ENCODE data around the gene PGBD2. TPM values are rescaled to one million over a fixed set of nuclear protein-coding genes. Genes with fewer than 3 reads are reported as not detected.

Gene PGBD2
- total and polyA plus RNA-seq, 2 of the 4 experiments (the other 2 are of a cell fraction): 4.8 to 6.8 TPM

DNA sequence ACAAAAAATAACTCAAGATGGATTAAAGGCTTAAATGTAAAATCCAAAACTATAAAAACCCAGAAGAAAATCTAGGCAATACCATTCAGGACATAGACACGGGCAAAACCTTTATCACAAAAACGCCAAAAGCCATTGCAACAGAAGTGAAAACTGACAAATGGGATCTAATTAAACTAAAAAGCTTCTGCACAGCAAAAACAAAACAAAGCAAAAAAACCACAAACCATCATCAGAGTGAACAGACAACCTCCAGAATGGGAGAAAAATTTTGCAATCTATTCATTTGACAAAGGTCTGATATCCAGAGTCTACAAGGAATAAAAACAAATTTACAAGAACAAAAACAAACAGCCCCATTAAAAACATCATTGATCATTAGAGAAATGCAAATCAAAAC, 4.5 kb upstream of the PGBD2 start:
- H3K4me2 ChIP-seq (ENCODE audit: low read depth, low read length): no peak overlapping the region
- intact Hi-C loops (cut with micrococcal nuclease): no loop called here
- H3K4me3 ChIP-seq (ENCODE audit: insufficient read depth, low read depth, low read length): no peak overlapping the region
- POLR2A ChIA-PET (ENCODE audit: unreplicated experiment): no interaction called here
- no peaks in the 10 kb centered on the region for H4K20me1 ChIP-seq (ENCODE audit: insufficient read depth, low read length)
- H3K4ac ChIP-seq (ENCODE audit: low read depth, low read length): no peak overlapping the region
- H2BK20ac ChIP-seq (ENCODE audit: low read depth, low read length): no peak overlapping the region
- no peak overlapping the region for H3K14ac ChIP-seq (replicated peaks; ENCODE audit: low read depth, low read length)
- H3K9ac ChIP-seq (ENCODE audit: low read depth, low read length): no peak overlapping the region
- no peak overlapping the region for H2AK9ac ChIP-seq (replicated peaks; ENCODE audit: low read depth, low read length, poor library complexity)
- H3K23ac ChIP-seq (ENCODE audit: low read depth, low read length): no peak overlapping the region
- no peak overlapping the region for H3K56ac ChIP-seq (ENCODE audit: extremely low read depth, insufficient read depth, low read length)
- H3K4me1 ChIP-seq (ENCODE audit: control insufficient read depth, insufficient read depth, low read length): no peaks in the 10 kb centered on the region
- no peak overlapping the region for H2BK5ac ChIP-seq (ENCODE audit: low read depth, low read length, poor library complexity, severe bottlenecking)
- H4K8ac ChIP-seq (ENCODE audit: low read depth in 2 of 2, low read length in 2 of 2): no peak overlapping the region
- WGBS, 2 experiments (ENCODE audit: extremely low coverage in 2 of 2, insufficient read length in 1 of 2): 40% methylated on average over 1 of the region's 2 CpGs; no CpG with 5 or more reads in 1 of the 2 experiments
- no peak overlapping the region for H3K27ac ChIP-seq (ENCODE audit: insufficient read depth, low read length)
- no peak overlapping the region for H2AFZ ChIP-seq (replicated peaks; ENCODE audit: low read length, poor library complexity)
- H3K18ac ChIP-seq (ENCODE audit: low read depth, low read length): no peak overlapping the region
- ATAC-seq (ENCODE audit: low read depth) (no peak), DNase-seq (no peak)
- H3K9me3 ChIP-seq (ENCODE audit: control insufficient read depth, insufficient read depth, low read length): no peaks in the 10 kb centered on the region
- no peaks in the 10 kb centered on the region; the same call in none of the 2 replicates for H3K27me3 ChIP-seq (ENCODE audit: control insufficient read depth, insufficient read depth, low read length)
- no peaks in the 10 kb centered on the region for H3K9me1 ChIP-seq (ENCODE audit: insufficient read depth, low read length)
- H2BK15ac ChIP-seq (ENCODE audit: low read depth, low read length): no peak overlapping the region
- BruUV-seq (replicated peaks): no TSS peak
- no peaks in the 10 kb centered on the region for H3K36me3 ChIP-seq (ENCODE audit: control insufficient read depth, insufficient read depth, low read length)
- CTCF ChIA-PET: no interaction called here
- no peak overlapping the region for H2AK5ac ChIP-seq (ENCODE audit: low read depth, low read length)
- dilution Hi-C loops (cut with HindIII; ENCODE audit: low sequenced_read_pairs, unreplicated experiment): no loop called here
- no peak overlapping the region for H4K91ac ChIP-seq (ENCODE audit: insufficient read depth, low read depth, low read length)
- no peak overlapping the region for H4K5ac ChIP-seq (ENCODE audit: low read depth, low read length)
- TF ChIP-seq MXI1 (IDR thresholded peaks at IDR 0.05; ENCODE audit: borderline replicate concordance, low read depth, low read length) (no peak), POLR2A (IDR thresholded peaks at IDR 0.05; ENCODE audit: low read depth, low read length) (no peak), CHD1 (IDR thresholded peaks at IDR 0.05; ENCODE audit: low read depth, low read length) (no peak), RCOR1 (IDR thresholded peaks at IDR 0.05; ENCODE audit: insufficient replicate concordance, low read length) (no peak), NFE2L2 (IDR thresholded peaks at IDR 0.05; ENCODE audit: low read depth, low read length) (no peak), MAFK (IDR thresholded peaks at IDR 0.05; ENCODE audit: low read depth, low read length) (no peak), MAZ (IDR thresholded peaks at IDR 0.05; ENCODE audit: borderline replicate concordance, low read depth, low read length) (no peak), RAD21 (IDR thresholded peaks at IDR 0.05; ENCODE audit: low read length) (no peak), CEBPB (IDR thresholded peaks at IDR 0.05; ENCODE audit: low read depth, low read length) (no peak), RFX5 (IDR thresholded peaks at IDR 0.05; ENCODE audit: low read depth, low read length) (no peak), BHLHE40 (IDR thresholded peaks at IDR 0.05; ENCODE audit: low read depth, low read length) (no peak), SMC3 (IDR thresholded peaks at IDR 0.05; ENCODE audit: low read depth, low read length) (no peak), FOS (IDR thresholded peaks at IDR 0.05; ENCODE audit: low read depth, low read length) (no peak)
- TF ChIP-seq, protein P1, sequence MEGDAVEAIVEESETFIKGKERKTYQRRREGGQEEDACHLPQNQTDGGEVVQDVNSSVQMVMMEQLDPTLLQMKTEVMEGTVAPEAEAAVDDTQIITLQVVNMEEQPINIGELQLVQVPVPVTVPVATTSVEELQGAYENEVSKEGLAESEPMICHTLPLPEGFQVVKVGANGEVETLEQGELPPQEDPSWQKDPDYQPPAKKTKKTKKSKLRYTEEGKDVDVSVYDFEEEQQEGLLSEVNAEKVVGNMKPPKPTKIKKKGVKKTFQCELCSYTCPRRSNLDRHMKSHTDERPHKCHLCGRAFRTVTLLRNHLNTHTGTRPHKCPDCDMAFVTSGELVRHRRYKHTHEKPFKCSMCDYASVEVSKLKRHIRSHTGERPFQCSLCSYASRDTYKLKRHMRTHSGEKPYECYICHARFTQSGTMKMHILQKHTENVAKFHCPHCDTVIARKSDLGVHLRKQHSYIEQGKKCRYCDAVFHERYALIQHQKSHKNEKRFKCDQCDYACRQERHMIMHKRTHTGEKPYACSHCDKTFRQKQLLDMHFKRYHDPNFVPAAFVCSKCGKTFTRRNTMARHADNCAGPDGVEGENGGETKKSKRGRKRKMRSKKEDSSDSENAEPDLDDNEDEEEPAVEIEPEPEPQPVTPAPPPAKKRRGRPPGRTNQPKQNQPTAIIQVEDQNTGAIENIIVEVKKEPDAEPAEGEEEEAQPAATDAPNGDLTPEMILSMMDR (conservative IDR thresholded peaks at IDR 0.05; ENCODE audit: low read depth, low read length): no peak
- TF ChIP-seq, protein P2, sequence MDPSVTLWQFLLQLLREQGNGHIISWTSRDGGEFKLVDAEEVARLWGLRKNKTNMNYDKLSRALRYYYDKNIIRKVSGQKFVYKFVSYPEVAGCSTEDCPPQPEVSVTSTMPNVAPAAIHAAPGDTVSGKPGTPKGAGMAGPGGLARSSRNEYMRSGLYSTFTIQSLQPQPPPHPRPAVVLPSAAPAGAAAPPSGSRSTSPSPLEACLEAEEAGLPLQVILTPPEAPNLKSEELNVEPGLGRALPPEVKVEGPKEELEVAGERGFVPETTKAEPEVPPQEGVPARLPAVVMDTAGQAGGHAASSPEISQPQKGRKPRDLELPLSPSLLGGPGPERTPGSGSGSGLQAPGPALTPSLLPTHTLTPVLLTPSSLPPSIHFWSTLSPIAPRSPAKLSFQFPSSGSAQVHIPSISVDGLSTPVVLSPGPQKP (IDR thresholded peaks at IDR 0.05; ENCODE audit: borderline replicate concordance, low read depth, low read length): no peak
- TF ChIP-seq, protein P3, sequence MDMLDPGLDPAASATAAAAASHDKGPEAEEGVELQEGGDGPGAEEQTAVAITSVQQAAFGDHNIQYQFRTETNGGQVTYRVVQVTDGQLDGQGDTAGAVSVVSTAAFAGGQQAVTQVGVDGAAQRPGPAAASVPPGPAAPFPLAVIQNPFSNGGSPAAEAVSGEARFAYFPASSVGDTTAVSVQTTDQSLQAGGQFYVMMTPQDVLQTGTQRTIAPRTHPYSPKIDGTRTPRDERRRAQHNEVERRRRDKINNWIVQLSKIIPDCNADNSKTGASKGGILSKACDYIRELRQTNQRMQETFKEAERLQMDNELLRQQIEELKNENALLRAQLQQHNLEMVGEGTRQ (IDR thresholded peaks at IDR 0.05; ENCODE audit: low read depth, low read length): no peak
- no peak overlapping the region for H2BK120ac ChIP-seq (ENCODE audit: low read depth, low read length)
- in situ Hi-C loops (cut with MboI; ENCODE audit: low sequenced_read_pairs): no loop called here
- no peaks in the 10 kb centered on the region for H3K79me1 ChIP-seq (ENCODE audit: low read depth in 1 of 2, low read length in 2 of 2)

All from IMR-90 (cell line).